DOHH2 (cell line): ENCODE measurements around the gene FZD10.

ENCODE experiments used
- EZH2phosphoT487 ChIP-seq: fragments of 200-600 bp; sonication (generic); IDR thresholded peaks from 2 replicates; pipeline ENCODE4 v1.6.1; 2017; ENCODE audit warnings: borderline replicate concordance, mild to moderate bottlenecking, antibody characterized with exemption, low read length, moderate library complexity, mixed read lengths
- TF ChIP-seq, protein P1 (sequence below): fragments of 200-600 bp; sonication (generic); IDR thresholded peaks from one replicate; pipeline ENCODE4 v1.5.1; 2014; ENCODE audit warnings: antibody characterized with exemption, mild to moderate bottlenecking, low read depth, low read length; ENCODE audit not compliant: poor library complexity, severe bottlenecking

DNA sequence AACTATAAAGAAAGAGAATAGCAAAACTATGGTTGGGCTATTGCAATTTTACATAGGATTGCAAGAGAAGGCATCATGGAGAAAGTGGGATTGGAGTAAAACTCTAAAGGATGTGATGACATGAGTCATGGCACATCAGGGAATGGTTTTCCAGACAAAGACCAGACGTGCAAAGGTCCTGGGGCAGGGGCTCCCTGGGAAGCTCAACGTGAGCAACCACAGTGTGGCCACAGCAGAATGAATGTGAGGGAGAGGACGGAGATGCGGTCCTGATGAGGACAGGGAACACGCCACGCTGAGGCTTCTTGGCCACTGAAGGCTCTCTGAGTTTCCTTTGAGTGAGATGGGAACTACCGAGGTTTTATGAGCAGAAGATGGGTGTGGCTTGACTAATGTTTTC, 38.2 kb downstream of the FZD10 start:
- TF ChIP-seq, protein P1, sequence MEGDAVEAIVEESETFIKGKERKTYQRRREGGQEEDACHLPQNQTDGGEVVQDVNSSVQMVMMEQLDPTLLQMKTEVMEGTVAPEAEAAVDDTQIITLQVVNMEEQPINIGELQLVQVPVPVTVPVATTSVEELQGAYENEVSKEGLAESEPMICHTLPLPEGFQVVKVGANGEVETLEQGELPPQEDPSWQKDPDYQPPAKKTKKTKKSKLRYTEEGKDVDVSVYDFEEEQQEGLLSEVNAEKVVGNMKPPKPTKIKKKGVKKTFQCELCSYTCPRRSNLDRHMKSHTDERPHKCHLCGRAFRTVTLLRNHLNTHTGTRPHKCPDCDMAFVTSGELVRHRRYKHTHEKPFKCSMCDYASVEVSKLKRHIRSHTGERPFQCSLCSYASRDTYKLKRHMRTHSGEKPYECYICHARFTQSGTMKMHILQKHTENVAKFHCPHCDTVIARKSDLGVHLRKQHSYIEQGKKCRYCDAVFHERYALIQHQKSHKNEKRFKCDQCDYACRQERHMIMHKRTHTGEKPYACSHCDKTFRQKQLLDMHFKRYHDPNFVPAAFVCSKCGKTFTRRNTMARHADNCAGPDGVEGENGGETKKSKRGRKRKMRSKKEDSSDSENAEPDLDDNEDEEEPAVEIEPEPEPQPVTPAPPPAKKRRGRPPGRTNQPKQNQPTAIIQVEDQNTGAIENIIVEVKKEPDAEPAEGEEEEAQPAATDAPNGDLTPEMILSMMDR = no peak
- no peak for TF ChIP-seq EZH2phosphoT487
